Measurements from ENCODE around the gene CLIP2.

DNA sequence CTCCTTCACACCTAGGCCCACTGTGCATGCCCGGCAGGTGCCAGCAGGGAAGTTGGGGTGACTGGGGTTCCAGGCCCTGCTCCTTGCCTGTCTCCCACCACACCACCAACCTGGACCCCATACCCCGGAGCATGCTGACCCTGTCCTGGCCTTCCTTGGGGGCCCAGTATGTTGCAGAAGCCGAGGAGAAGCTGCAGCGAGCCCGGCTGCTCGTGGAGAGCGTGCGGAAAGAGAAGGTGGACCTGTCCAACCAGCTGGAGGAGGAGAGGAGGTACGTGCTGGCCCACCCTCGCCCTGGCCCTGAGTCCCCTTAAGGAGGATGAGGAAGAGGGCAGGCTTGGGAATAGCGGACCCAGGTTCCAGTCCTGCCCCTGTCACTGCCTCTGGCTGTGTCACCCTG lies 70.8 kb downstream of the CLIP2 start:
- TF ChIP-seq, protein P1, sequence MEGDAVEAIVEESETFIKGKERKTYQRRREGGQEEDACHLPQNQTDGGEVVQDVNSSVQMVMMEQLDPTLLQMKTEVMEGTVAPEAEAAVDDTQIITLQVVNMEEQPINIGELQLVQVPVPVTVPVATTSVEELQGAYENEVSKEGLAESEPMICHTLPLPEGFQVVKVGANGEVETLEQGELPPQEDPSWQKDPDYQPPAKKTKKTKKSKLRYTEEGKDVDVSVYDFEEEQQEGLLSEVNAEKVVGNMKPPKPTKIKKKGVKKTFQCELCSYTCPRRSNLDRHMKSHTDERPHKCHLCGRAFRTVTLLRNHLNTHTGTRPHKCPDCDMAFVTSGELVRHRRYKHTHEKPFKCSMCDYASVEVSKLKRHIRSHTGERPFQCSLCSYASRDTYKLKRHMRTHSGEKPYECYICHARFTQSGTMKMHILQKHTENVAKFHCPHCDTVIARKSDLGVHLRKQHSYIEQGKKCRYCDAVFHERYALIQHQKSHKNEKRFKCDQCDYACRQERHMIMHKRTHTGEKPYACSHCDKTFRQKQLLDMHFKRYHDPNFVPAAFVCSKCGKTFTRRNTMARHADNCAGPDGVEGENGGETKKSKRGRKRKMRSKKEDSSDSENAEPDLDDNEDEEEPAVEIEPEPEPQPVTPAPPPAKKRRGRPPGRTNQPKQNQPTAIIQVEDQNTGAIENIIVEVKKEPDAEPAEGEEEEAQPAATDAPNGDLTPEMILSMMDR (IDR thresholded peaks at IDR 0.05; ENCODE audit: poor library complexity, severe bottlenecking) = no peak
- no peak for TF ChIP-seq EP300 (conservative IDR thresholded peaks at IDR 0.05; ENCODE audit: poor library complexity, severe bottlenecking)
- TF ChIP-seq SMC3 (conservative IDR thresholded peaks at IDR 0.05; ENCODE audit: poor library complexity) = no peak
- TF ChIP-seq, protein P2, sequence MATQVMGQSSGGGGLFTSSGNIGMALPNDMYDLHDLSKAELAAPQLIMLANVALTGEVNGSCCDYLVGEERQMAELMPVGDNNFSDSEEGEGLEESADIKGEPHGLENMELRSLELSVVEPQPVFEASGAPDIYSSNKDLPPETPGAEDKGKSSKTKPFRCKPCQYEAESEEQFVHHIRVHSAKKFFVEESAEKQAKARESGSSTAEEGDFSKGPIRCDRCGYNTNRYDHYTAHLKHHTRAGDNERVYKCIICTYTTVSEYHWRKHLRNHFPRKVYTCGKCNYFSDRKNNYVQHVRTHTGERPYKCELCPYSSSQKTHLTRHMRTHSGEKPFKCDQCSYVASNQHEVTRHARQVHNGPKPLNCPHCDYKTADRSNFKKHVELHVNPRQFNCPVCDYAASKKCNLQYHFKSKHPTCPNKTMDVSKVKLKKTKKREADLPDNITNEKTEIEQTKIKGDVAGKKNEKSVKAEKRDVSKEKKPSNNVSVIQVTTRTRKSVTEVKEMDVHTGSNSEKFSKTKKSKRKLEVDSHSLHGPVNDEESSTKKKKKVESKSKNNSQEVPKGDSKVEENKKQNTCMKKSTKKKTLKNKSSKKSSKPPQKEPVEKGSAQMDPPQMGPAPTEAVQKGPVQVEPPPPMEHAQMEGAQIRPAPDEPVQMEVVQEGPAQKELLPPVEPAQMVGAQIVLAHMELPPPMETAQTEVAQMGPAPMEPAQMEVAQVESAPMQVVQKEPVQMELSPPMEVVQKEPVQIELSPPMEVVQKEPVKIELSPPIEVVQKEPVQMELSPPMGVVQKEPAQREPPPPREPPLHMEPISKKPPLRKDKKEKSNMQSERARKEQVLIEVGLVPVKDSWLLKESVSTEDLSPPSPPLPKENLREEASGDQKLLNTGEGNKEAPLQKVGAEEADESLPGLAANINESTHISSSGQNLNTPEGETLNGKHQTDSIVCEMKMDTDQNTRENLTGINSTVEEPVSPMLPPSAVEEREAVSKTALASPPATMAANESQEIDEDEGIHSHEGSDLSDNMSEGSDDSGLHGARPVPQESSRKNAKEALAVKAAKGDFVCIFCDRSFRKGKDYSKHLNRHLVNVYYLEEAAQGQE (IDR thresholded peaks at IDR 0.05; ENCODE audit: borderline replicate concordance) = no peak
- no peak for TF ChIP-seq POLR2AphosphoS5 (IDR thresholded peaks at IDR 0.05)

Data from neural cell (in vitro differentiated cells).